HEK293 (cell line): ENCODE results near the gene TNIK.

ENCODE experiments used
- CTCF ChIP-seq: fragments of 450-650 bp; formaldehyde crosslinking; IDR thresholded peaks from 2 replicates; pipeline ENCODE4 v1.5.1; 2016; ENCODE audit warnings: missing biosample characterization, missing genetic modification characterization
- KLF1 ChIP-seq: fragments of 450-650 bp; formaldehyde crosslinking; IDR thresholded peaks from 2 replicates; pipeline ENCODE4 v1.5.1; 2016; ENCODE audit warnings: missing biosample characterization, missing genetic modification characterization
- PRDM1 ChIP-seq: fragments of 450-650 bp; formaldehyde crosslinking; IDR thresholded peaks from 2 replicates; pipeline ENCODE4; 2016; ENCODE audit warnings: missing biosample characterization, missing genetic modification characterization
- SCRT1 ChIP-seq: fragments of 450-650 bp; formaldehyde crosslinking; IDR thresholded peaks from 2 replicates; pipeline ENCODE4 v1.5.1; 2016; ENCODE audit warnings: missing biosample characterization, missing genetic modification characterization, borderline replicate concordance
- SETDB1 ChIP-seq: IDR thresholded peaks from one replicate; pipeline ENCODE4 v1.6.1; 2017; ENCODE audit warnings: mild to moderate bottlenecking, low read length, moderate library complexity, mixed read lengths; ENCODE audit not compliant: insufficient read length
- TCF7L2 ChIP-seq: IDR thresholded peaks from 2 replicates; pipeline ENCODE4 v1.6.1; 2011; ENCODE audit warnings: low read depth, mild to moderate bottlenecking, inconsistent platforms, low read length, moderate library complexity, borderline replicate concordance
- TRIM28 ChIP-seq: IDR thresholded peaks from 2 replicates; pipeline ENCODE4 v1.6.1; 2011; ENCODE audit warnings: low read length, control low read depth, borderline replicate concordance
- YY2 ChIP-seq: fragments of 450-650 bp; formaldehyde crosslinking; IDR thresholded peaks from 2 replicates; pipeline ENCODE4 v1.5.1; 2016; ENCODE audit warnings: missing biosample characterization, missing genetic modification characterization
- ZBTB10 ChIP-seq: fragments of 450-650 bp; formaldehyde crosslinking; IDR thresholded peaks from 2 replicates; pipeline ENCODE4 v1.5.1; 2016; ENCODE audit warnings: missing biosample characterization, missing genetic modification characterization
- ZNF114 ChIP-seq: fragments of 450-650 bp; formaldehyde crosslinking; IDR thresholded peaks from 2 replicates; pipeline ENCODE4 v1.5.0; 2017; ENCODE audit warnings: missing biosample characterization, missing genetic modification characterization
- ZNF223 ChIP-seq: fragments of 450-650 bp; formaldehyde crosslinking; IDR thresholded peaks from 2 replicates; pipeline ENCODE4 v1.5.1; 2016; ENCODE audit warnings: missing biosample characterization, missing genetic modification characterization
- ZNF664 ChIP-seq: fragments of 450-650 bp; formaldehyde crosslinking; IDR thresholded peaks from 2 replicates; pipeline ENCODE4 v1.5.1; 2016; ENCODE audit warnings: missing biosample characterization, missing genetic modification characterization
- ZSCAN18 ChIP-seq: fragments of 450-650 bp; formaldehyde crosslinking; IDR thresholded peaks from 2 replicates; pipeline ENCODE4 v1.5.1; 2016; ENCODE audit warnings: missing biosample characterization, missing genetic modification characterization

GRCh38 chr3:171090321-171090720 lies 369.9 kb downstream of the TNIK start:
- TF ChIP-seq CTCF (tag by site-specific recombination) (no peak), ZNF664 (tag by site-specific recombination) (no peak), SETDB1 (no peak), ZNF223 (tag by site-specific recombination) (no peak), TCF7L2 (no peak), SCRT1 (tag by site-specific recombination) (no peak), ZBTB10 (tag by site-specific recombination) (no peak), ZNF114 (tag by site-specific recombination) (no peak), PRDM1 (tag by site-specific recombination) (no peak), KLF1 (tag by site-specific recombination) (no peak), YY2 (no peak), TRIM28 (no peak), ZSCAN18 (tag by site-specific recombination) (no peak)
